ENCODE results near the gene HFM1.
"Not testable (repeated sequence)": the region's sequence is repeated elsewhere in the genome, so short reads cannot be mapped to it uniquely, and the experiment has no call there.

HFM1 gene

DNA sequence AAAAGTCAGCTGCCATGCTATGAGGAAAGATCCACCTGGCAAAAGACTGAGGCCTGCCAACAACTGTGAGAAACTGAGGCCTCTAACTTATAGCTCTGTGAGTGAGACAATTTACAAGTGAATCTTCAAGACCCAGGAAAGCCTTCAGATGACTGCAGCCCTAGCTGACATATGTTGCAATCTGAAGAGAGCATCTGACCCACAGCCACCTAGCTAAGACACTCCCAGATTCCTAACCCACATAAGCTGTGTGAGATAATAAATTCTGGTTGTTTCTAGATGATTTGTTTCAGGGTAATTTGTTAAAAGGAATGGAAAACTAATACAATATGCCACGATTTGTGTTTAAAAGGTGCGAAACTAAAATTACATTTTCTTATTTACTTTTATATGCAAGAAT lies 55.1 kb downstream of the HFM1 start:
- DNase-seq (ENCODE audit: low read depth in 2 of 3, low spot score in 2 of 3): no peak

DNA sequence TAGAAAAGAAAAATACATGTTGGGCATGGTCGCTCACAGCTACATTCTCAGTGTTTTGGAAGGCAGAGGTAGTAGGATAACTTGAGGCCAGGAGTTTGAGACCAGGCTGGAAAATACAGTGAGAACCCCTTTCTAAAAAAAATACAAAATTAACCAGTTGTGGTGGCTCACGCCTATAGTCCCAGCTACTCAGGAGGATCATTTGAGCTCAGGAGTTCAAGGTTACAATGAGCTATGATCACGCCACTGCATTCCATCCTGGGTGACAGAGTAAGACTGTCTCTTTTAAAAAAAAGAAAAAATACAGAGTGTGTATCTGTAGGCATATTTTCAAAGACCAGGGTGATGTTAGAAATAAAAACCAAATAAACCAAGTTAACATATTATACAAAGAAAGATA lies 57.8 kb downstream of the HFM1 start:
- DNase-seq (ENCODE audit: low read depth in 2 of 3, low spot score in 2 of 3): no peak

DNA sequence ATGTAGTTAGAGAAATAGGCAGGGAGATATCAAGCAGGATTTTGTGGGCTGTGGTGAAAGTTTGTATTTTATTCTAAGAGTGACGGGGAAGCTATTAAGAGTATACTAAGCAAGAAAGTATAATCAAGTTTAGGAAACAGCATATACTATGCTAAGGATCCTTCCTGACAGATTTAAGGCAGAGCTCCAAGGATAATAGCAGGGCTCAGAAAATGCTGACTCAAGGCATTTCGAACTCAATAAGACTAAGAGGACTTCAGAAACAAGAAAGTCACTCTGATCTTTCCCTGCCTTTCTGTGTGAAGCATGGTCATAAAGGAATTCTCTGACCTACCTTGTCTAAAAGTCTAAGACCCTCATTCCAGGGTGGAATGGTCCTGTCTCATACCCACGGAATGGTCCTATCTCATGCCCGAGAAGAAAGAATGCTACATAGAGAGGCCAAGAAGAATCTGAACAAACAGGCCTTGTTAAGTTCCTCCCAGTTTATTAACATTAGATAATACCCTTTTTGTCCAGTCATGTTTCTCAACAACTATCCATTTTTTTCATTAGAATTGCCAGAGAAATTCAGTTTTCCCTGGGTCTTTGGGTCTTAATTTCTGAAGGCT lies 59.1 kb downstream of the HFM1 start:
- DNase-seq (ENCODE audit: low read depth in 2 of 3, low spot score in 2 of 3): no peak

DNA sequence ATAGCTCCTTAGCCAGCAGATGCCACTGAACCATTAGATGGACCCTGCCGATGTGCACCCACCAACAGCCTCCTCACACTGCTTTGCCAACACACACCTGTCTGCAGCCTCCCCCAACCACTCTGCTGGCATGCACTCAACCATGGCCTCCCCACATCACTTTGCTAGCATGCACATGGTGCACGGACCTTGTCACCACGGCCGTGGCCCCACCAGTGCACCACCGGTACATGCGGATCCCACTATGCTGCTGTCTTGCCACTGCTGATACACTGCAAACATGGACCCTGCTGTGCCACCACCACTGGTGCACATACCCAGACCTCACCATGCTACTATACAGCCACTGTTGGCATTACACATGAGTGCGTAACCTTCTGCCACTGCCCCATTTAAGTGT lies 66.1 kb downstream of the HFM1 start:
- DNase-seq (ENCODE audit: low read depth in 2 of 3, low spot score in 2 of 3): no peak

DNA sequence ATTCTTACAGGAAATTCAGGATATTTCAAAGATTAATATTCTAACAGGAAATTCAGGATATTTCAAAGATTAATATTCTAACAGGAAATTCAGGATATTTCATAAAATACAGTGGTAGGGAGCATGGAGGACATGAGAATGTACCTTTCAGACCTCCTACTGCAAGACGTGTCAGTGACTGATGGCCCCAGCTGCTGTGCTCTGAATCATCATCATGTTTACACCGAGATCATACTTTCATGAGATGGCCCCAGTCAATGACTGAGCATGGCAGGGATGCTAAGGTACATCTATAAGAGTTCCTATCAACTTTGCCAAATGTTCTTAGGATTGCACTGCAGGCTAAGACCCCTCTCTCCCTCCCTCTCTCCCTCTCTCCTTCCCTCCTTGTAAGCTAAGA lies 69.0 kb downstream of the HFM1 start:
- no peak for DNase-seq (ENCODE audit: low read depth in 2 of 3, low spot score in 2 of 3)

DNA sequence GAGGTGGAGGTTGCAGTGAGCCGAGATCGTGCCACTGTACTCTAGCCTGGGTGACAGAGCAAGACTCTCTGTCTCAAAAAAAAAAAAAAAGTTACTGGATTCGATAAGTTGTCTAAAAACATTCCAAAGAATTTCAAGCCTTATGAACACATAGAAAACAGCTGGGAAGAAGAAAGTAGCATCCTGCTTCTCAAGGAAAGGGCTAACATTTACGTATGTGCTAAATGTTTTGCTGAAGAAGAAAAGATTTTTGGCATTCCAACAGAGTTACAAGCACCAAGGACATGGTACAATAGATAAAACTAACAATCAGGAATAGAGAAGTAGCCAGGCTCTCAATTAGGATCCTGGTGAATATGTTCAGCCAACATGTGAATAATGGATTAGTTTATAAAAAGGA lies 69.8 kb downstream of the HFM1 start:
- no peak for DNase-seq (ENCODE audit: low read depth in 2 of 3, low spot score in 2 of 3)

DNA sequence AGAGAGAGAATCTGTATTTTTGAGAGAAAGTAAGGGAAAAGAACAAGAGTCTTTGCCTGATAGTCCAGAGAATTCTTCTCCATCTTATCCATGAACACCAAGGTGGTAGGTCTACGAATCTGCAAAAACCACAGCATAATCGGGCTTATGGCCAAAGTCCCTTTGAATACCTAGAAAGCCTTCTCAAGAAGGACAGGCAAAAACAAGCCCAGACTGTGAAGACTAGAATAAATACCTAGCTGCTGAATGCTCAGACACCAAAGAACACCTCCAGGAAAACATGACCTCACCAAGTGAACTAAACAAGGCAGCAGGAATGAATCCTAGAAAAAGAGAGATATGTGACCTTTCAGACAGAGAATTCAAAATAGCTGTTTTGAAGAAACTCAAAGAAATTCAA lies 79.2 kb downstream of the HFM1 start:
- no peak for DNase-seq (ENCODE audit: low read depth in 2 of 3, low spot score in 2 of 3)

DNA sequence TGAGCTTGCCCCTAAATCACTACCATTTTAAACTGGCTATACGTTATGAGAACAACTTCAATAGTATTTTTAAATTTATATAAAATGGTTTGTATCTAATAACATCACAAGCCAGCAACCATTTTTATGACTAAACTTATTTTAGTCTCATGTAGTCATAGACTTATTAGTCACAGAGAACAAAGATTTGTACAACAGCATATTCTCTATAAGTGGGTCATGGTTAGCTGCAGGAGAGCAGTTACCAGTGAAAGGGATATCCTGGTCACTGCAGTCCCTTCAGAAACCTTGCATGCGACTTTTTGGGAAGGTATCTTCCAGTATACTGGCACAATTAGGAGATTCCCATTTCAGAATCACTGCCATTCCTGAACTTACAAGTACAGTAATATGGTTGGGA lies 90.0 kb downstream of the HFM1 start:
- no peak for DNase-seq (ENCODE audit: low read depth in 2 of 3, low spot score in 2 of 3)

DNA sequence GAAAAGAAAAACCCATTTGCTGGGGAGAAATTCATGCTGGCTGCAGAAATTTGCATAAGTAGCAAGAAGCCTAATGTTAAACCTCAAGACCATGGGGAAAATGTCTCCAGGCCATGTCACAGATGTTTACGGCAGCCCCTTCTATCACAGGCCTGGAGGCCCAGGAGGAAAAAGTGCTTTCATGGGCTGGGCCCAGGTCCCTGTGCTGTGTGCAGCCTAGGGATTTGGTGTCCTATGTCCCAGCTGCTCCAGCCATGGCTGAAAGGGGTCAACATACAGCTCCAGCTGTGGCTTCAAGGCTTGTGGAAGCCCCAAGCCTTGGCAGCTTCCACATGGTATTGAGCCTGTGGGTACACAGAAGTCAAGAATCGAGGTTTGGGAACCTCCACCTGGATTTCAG lies 93.0 kb downstream of the HFM1 start:
- no peak for DNase-seq (ENCODE audit: low read depth in 2 of 3, low spot score in 2 of 3)

DNA sequence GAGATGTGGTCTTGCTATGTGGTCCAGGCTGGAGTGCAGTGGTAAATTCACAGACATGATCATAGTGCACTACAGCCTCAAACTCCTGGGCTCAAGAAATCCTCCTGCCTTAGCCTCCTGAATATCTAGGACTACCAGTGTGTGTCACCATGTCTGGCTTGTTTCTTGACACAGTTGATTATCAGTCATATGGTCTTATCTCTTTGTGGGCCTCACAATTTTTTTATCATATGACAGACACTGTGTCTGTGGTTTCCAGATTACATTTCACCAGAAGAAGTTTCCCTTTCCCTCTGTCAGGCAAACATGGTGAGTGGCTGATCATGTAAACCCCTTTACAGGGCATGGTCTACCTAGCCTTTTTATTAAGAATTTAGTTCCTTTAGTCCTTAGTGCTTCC lies 96.1 kb downstream of the HFM1 start:
- no peak for DNase-seq (ENCODE audit: low read depth in 2 of 3, low spot score in 2 of 3)

DNA sequence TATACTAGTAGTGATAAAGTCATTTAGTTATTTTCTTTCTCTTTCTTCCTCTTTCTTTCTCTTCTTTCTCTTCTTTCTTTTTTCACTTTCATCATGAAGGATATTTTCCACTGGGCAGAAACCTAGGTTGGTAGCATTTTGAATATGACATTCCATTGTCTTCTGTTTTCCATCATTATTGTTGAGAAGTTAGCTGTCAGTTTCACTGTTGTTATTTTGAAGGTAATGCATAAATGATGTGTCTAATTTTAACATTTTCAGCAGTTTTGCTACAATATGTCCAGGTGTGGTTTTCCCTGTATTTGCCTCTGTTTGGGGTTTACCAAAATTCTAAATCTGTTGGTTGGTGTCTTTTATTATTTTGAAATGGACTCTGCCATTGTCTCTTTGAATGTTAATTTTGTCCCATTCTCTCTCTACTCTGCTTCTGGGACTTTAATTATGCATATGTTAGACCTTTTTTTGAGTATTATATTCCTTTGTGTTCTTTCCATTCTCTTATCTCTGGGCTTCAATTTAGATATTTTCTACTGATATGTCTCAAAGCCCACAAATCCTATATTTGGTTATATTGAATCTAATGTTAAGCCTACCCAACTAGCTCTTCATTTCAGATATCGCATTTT lies 96.7 kb downstream of the HFM1 start:
- no peak for DNase-seq (ENCODE audit: low read depth in 2 of 3, low spot score in 2 of 3)

DNA sequence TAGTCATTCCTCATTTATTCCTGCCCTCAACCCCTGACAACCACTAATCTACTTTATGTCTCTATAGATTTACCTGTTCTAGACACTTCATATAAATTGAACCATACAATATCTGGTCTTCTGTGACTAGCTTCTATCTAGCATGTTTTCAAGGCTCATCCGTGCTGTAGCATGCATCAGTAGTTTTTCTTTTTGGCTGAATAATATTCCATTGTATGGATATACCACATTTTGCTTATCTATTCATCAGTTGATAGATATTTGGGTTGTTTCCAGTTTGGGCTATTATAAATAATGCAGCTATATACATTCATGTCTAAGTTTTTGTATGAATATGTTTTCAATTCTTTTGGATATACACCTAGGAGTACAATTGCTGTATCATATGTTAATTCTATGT lies 101.5 kb downstream of the HFM1 start:
- no peak for DNase-seq (ENCODE audit: low read depth in 2 of 3, low spot score in 2 of 3)

DNA sequence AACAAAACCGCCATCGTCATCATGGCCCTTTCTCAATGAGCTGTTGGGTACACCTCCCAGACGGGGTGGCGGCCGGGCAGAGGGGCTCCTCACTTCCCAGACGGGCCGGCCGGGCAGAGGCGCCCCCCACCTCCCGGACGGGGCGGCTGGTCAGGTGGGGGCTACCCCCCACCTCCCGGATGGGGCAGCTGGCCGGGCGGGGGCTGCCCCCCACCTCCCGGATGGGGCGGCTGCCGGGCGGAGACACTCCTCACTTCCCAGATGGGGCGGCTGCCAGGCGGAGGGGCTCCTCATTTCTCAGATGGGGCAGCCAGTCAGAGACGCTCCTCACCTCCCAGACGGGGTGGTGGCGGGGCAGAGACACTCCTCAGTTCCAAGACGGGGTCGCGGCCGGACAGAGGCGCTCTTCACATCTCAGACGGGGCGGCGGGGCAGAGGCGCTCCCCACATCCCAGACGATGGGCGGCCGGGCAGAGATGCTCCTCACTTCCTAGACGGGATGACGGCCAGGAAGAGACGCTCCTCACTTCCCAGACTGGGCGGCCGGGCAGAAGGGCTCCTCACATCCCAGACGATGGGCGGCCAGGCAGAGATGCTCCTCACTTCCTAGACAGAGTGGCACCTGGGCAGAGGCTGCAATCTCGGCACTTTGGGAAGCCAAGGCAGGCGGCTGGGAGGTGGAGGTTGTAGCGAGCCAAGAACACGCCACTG lies 115.6 kb downstream of the HFM1 start:
- DNase-seq (ENCODE audit: low read depth in 2 of 3, low spot score in 2 of 3): not testable (repeated sequence)

DNA sequence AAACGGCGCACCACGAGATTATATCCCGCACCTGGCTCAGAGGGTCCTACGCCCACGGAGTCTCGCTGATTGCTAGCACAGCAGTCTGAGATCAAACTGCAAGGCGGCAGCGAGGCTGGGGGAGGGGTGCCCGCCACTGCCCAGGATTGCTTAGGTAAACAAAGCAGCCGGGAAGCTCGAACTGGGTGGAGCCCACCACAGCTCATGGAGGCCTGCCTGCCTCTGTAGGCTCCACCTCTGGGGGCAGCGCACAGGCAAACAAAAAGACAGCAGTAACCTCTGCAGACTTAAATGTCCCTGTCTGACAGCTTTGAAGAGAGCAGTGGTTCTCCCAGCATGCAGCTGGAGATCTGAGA lies 117.7 kb downstream of the HFM1 start:
- not testable (repeated sequence) for DNase-seq (ENCODE audit: low read depth in 2 of 3, low spot score in 2 of 3)

DNA sequence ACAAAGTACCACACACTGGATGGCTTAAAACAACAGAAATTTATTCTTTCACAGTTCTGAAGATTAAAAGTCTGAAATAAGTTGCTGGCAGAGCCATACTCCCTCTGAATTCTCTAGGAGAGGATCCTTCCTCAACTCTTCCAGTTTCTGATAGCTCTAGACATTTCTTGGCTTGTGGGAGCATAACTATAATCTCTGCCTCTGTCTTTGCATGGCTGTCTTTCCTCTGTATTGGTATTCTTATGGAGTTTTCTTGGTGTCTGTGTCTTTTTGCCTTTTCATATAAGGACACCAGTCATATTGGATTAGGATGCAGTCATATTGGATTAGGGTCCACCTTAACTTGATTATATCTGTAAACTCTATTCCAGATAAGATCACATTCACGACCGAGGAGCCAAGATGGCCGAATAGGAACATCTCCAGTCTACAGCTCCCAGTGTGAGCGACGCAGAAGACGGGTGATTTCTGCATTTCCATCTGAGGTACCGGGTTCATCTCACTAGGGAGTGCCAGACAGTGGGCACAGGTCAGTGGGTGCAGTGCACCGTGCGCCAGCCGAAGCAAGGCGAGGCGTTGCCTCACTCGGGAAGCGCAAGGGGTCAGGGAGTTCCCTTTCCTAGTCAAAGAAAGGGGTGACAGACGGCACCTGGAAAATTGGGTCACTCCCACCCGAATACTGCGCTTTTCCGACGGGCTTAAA lies 118.2 kb downstream of the HFM1 start:
- not testable (repeated sequence) for DNase-seq (ENCODE audit: low read depth in 2 of 3, low spot score in 2 of 3)

DNA sequence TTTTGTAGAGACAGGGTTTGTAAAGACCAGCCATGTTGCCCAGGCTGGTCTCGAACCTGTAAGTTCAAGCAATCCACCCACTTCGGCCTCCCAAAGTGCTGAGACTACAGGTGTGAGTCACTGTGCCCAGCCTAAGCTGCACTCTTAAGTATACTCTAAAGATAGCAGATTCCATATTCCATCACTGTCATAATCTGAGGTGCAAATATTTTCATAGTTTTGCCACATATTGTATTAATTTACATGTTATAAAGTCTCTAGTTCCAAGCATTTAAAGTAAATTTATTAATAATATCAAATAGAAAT lies 121.3 kb downstream of the HFM1 start:
- no peak for DNase-seq (ENCODE audit: low read depth in 2 of 3, low spot score in 2 of 3)

DNA sequence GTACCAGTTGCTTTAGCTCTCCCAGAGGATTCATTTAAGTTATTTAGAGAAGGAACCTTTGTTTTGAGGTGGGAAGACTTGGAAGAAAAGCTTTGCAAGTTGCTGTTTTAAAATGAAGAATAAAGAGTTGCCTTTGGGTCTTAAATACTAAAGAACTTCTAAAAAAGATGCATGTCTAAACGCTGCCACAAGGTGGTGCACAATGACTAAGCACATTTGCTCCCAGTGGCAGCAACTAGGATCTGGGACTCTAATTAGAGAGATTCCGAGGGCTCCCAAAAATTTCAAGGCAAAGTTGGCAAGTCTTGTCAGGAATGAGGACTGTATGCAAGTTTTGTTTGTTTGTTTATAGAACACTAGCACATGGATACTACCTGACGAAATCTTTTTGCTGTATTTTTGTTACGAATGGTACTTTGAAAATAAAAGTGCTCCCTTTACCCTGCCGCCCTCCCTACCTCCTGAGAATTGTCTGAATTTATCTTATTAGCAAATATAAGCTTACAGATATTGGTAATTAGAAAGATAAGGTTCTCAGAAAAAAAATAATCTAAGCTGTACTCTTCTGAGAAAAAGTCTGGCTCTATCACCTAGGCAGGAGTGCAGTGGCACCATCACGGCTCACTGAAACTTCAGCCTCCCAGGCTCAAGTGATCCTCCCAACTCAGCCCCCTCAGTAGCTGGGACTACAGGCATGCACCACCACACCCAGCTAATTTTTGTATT lies 121.8 kb downstream of the HFM1 start:
- no peak for DNase-seq (ENCODE audit: low read depth in 2 of 3, low spot score in 2 of 3)

DNA sequence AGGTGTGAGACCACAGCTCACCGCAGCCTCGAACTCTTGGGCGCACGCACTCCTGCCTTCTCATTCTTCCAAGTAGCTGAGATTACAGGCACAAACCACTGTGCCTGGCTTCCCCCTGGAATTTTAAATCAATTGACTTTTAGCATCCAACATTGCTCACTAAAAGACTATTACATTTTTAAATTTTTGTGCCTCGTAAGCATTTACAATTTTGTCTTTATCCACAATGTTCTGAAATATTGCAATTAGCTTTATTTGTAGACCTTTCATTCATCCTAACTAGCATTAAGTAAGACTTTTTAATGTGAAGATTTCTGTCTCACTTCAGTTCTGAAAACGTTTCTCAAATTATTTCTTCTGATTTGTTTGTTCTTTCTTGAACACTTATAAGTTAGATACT lies 122.9 kb downstream of the HFM1 start:
- no peak for DNase-seq (ENCODE audit: low read depth in 2 of 3, low spot score in 2 of 3)

DNA sequence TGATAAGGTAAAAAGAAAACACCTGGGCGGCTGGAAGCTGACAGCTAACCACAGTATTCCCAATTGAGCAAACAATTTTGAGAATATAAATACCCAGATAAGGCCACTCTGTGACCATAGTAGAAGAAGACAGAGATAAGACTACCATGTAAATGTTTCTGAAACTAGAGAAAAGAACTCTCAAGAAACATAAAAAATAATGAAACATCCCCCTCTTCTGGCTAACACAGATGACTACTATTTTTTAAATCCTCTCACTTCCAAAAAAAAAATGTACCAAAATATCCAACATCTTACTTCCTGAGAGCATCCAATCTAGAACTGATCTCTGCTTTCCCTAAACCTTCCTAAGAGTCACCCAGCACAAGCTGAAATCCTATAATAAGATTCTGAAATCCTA lies 125.9 kb downstream of the HFM1 start:
- DNase-seq (ENCODE audit: low read depth in 2 of 3, low spot score in 2 of 3): no peak

DNA sequence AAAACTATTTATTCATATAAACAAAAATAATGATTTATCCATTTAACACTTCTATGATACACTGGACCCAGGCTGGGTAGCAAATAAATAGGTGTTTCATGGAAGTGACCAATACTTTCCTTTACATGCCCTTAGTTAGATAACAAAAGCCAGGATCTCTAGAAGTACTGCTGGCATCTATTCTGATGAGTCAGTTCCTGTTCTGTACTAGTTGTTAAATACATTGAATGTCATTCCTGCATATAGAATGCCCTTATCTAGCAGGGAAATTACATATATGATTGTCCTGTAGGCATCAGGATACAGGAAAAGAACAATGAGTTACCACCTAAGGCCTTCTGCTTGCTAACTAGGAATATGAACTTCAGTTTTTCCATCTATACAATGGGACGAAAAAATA lies 130.8 kb downstream of the HFM1 start:
- no peak for DNase-seq (ENCODE audit: low read depth in 2 of 3, low spot score in 2 of 3)

DNA sequence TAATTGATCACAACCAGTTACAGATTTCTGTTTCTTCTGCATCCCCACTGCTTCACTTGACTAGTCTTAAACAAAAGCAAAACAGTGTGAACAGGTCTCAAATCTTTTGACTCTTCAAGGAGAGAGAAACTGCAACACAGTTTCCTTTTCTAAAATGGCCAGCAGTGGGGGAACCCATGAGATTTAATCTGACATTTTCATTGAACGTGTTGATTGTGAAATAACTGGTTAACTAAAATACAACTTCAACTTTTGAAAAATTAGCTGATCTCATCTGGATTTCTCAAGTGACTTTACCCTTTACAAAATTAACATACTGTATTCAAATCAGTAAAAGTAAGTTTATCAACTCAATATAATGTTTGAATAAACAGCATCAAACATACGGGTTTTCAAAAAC lies 143.0 kb downstream of the HFM1 start:
- no peak for DNase-seq (ENCODE audit: low read depth in 2 of 3, low spot score in 2 of 3)

DNA sequence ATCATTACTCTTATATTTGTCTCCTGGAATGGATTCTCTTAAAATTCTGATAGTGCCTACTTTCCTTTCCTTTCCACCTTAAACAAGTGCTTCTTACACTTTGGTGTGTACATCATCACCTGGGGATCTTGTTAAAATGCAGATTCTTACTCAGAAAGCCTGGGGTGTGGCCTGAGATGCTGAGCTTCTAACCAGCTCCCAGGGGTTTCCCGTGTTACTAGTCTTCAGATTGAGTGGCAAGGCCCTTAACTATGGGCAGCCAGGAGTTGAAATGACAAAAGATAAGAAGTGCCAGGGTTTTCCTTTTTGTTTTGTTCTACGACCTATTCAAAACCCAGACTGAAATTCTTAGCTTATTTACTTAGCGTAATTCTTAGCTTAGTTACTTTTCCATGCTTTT lies 159.2 kb downstream of the HFM1 start:
- DNase-seq (ENCODE audit: low read depth in 2 of 3, low spot score in 2 of 3): no peak
